ENCODE data around the gene CACNB2. TPM values are rescaled to one million over a fixed set of nuclear protein-coding genes. Genes with fewer than 3 reads are reported as not detected.

The CACNB2 gene
- total RNA-seq, 4 donors from 2014 or later = 73.5 to 108 (median 87.2) TPM

DNA sequence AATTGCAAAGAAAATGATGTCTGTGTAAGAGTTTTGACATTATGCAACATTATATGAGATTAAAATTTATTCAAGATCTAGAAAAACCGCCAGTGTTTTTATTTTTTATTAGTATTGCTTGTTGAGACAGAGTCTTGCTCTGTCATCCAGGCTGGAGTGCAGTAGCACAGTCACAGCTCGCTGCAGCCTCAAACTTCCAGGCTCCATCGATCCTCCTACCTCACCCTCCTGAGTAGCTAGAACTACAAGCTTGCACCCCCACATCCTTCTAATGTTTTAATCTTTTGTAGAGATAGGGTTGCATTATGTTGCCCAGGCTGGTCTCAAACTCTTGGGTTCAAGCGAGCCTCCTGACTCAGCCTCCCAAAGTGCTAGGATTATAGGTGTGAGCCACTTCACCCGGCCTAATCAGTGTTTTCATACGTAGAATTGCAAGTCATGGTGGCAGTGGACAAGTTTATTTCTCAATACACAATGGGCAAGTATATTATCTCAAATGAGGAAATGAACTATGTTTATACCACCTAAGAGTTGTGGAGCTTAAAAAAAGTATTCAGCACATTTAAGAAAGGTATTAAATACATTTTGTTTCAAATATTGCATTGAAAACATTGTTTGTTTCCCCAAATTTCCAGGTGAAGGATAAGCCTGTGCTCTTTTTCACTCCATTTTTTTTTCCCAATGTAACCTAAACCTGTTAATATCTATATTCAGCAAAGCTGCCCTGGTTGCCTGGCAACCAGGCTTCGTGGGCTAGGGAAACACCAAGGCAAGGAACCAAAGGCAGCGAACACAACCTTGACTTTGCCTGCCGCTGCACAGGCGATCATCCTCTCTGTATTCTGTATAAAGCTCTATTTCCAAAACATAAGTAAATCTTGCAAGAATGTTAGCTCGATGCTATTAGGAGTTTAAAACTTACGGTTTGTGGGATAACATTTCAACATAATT is 163.9 kb downstream of the CACNB2 start:
- Histone ChIP-seq H3K27ac (replicated peaks in 1 of 4) (peak overlapping the region in 3 of 4 donors; percentile 7 to 36 (median 22)), H3K9me3 (no peaks in the 10 kb centered on the region), H3K27me3 (no peaks in the 10 kb centered on the region), H3K4me3 (no peak overlapping the region), H3K4me1 (peaks cover 0 to 59% (median 50%) of the 10 kb centered on the region in 4 donors), H3K36me3 (no peaks in the 10 kb centered on the region)
- WGBS = 55% methylated on average over 12 of the region's 12 CpGs
- TF ChIP-seq, protein P1, sequence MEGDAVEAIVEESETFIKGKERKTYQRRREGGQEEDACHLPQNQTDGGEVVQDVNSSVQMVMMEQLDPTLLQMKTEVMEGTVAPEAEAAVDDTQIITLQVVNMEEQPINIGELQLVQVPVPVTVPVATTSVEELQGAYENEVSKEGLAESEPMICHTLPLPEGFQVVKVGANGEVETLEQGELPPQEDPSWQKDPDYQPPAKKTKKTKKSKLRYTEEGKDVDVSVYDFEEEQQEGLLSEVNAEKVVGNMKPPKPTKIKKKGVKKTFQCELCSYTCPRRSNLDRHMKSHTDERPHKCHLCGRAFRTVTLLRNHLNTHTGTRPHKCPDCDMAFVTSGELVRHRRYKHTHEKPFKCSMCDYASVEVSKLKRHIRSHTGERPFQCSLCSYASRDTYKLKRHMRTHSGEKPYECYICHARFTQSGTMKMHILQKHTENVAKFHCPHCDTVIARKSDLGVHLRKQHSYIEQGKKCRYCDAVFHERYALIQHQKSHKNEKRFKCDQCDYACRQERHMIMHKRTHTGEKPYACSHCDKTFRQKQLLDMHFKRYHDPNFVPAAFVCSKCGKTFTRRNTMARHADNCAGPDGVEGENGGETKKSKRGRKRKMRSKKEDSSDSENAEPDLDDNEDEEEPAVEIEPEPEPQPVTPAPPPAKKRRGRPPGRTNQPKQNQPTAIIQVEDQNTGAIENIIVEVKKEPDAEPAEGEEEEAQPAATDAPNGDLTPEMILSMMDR (IDR thresholded peaks at IDR 0.05) = no peak
- TF ChIP-seq POLR2A (IDR thresholded peaks at IDR 0.05; ENCODE audit: low read depth) = no peak
- intact Hi-C loops (cut with DNase I) = no loop called here
- DNase-seq (ENCODE audit: extremely low spot score) = no peak

DNA sequence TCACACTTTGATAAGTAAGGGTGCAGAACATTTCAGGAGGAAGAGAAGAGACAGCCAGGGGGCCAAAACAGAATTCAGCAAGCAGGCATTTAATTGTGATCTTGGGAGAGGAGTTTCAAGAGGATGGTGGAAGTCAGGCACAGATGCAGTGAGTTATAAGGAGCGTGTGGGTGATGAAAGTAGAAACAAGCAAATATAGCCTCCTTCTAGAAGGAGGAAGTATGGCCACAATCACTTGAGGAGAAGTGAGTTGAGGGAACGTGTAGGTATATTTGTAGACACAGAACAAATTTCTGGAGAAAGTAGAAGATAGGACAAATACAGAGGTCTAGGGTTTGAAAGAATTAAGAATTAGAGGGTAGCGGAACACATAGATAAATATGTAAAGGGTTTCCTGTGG is 165.8 kb downstream of the CACNB2 start:
- TF ChIP-seq EP300 (IDR thresholded peaks at IDR 0.05) (no peak), POLR2AphosphoS5 (IDR thresholded peaks at IDR 0.05) (no peak), POLR2A (IDR thresholded peaks at IDR 0.05; ENCODE audit: low read depth) (no peak)
- TF ChIP-seq, protein P1 (IDR thresholded peaks at IDR 0.05) = no peak
- Histone ChIP-seq H3K4me3 (no peak overlapping the region), H3K4me1 (peaks cover 0 to 55% (median 51%) of the 10 kb centered on the region in 4 donors), H3K9me3 (no peaks in the 10 kb centered on the region), H3K36me3 (no peaks in the 10 kb centered on the region), H3K27me3 (no peaks in the 10 kb centered on the region), H3K27ac (replicated peaks in 1 of 4) (peak overlapping the region in 3 of 4 donors; percentile 65 to 71 (median 71))
- DNase-seq (ENCODE audit: extremely low spot score) = no peak
- intact Hi-C loops (cut with DNase I) = no loop called here
- WGBS = 80% methylated on average over 3 of the region's 3 CpGs

- no peaks in the 10 kb centered on the region for H3K36me3 ChIP-seq
- no peak overlapping the region for H3K4me3 ChIP-seq
- intact Hi-C loops (cut with DNase I) = no loop called here
- WGBS = 32% methylated on average over 3 of the region's 3 CpGs
- no peak for TF ChIP-seq POLR2A (IDR thresholded peaks at IDR 0.05; ENCODE audit: low read depth)
- TF ChIP-seq, protein P1 (IDR thresholded peaks at IDR 0.05) = no peak
- TF ChIP-seq EP300 (IDR thresholded peaks at IDR 0.05) = peak; percentile 59
- peak; percentile 57 to 70 for TF ChIP-seq POLR2AphosphoS5 (IDR thresholded peaks at IDR 0.05)
- no peaks in the 10 kb centered on the region for H3K9me3 ChIP-seq
- peaks cover 0 to 77% (median 63%) of the 10 kb centered on the region in 4 donors for H3K4me1 ChIP-seq
- no peak for DNase-seq (ENCODE audit: extremely low spot score)
- H3K27ac ChIP-seq (replicated peaks in 1 of 4) = peak overlapping the region; percentile 40 to 71 (median 68)
- H3K27me3 ChIP-seq = no peaks in the 10 kb centered on the region
Measured at GRCh38 chr10:18308600-18308999, 168.4 kb downstream of the CACNB2 start.

- intact Hi-C loops (cut with DNase I) = no loop called here
- TF ChIP-seq POLR2A (IDR thresholded peaks at IDR 0.05; ENCODE audit: low read depth) (no peak), POLR2AphosphoS5 (IDR thresholded peaks at IDR 0.05) (no peak)
- TF ChIP-seq, protein P1 (IDR thresholded peaks at IDR 0.05) = no peak
- no peak for DNase-seq (ENCODE audit: extremely low spot score)
Measured at GRCh38 chr10:18310761-18311160, 170.5 kb downstream of the CACNB2 start.

More at GRCh38 chr10:18310761-18311160, 170.5 kb downstream of the CACNB2 start:
- Histone ChIP-seq H3K27ac (replicated peaks in 1 of 4) (peak overlapping the region; percentile 2 to 82 (median 78)), H3K9me3 (no peaks in the 10 kb centered on the region), H3K4me3 (no peak overlapping the region), H3K4me1 (peaks cover 0 to 82% (median 65%) of the 10 kb centered on the region in 4 donors), H3K36me3 (no peaks in the 10 kb centered on the region), H3K27me3 (no peaks in the 10 kb centered on the region)
- WGBS = 90% methylated on average over 2 of the region's 2 CpGs

Measured in esophagus muscularis mucosa (tissue), 4 donors.